Measurements from ENCODE around the gene DIS3L2. TPM values are rescaled to one million over a fixed set of nuclear protein-coding genes. Genes with fewer than 3 reads are reported as not detected.
"Not testable (repeated sequence)": the region's sequence is repeated elsewhere in the genome, so short reads cannot be mapped to it uniquely, and the experiment has no call there.

Gene DIS3L2
- total RNA-seq, 1 experiment from 2014 or later = 28.5 TPM

GRCh38 chr2:232384466-232384865 lies 423.0 kb downstream of the DIS3L2 start (continued):
- TF ChIP-seq ATF6 (CRISPR knock-in tag; IDR thresholded peaks at IDR 0.05) = no peak
- no peak for TF ChIP-seq CDX4 (CRISPR knock-in tag; IDR thresholded peaks at IDR 0.05; ENCODE audit: borderline replicate concordance)

GRCh38 chr2:232385058-232385457 lies 423.5 kb downstream of the DIS3L2 start:
- H3K4me3 Mint-ChIP-seq; POLR2A ChIA-PET; H3K9me3 Mint-ChIP-seq; H3K27ac Mint-ChIP-seq; DNase-seq (ENCODE audit: low spot score); H3K36me3 Mint-ChIP-seq; ATAC-seq: not testable (repeated sequence)
- Mint-ChIP-seq H3K27me3 (ENCODE audit: low read depth) (peaks cover 79% of the 10 kb centered on the region), H3K4me1 (peaks cover 19% of the 10 kb centered on the region)
- CTCF ChIA-PET = interaction anchor here (1.0 to 3.0 kb wide), 6 partner anchors 10 to 137 kb away, joined by 3 to 25 read pairs (median 5); no protein-coding TSS in a partner anchor

GRCh38 chr2:232385660-232386489 lies 424.4 kb downstream of the DIS3L2 start:
- no peaks in the 10 kb centered on the region for H3K9me3 Mint-ChIP-seq

More at GRCh38 chr2:232385660-232386489, 424.4 kb downstream of the DIS3L2 start:
- H3K27ac Mint-ChIP-seq = no peak overlapping the region
- TF ChIP-seq IRF2 (CRISPR knock-in tag; IDR thresholded peaks at IDR 0.05; ENCODE audit: borderline replicate concordance, low read depth) = no peak
- no peak for TF ChIP-seq NFYB (CRISPR knock-in tag; conservative IDR thresholded peaks at IDR 0.05; ENCODE audit: low read depth)
- no peak for TF ChIP-seq AFF4 (CRISPR knock-in tag; IDR thresholded peaks at IDR 0.05; ENCODE audit: borderline replicate concordance)
- no peak for TF ChIP-seq NR3C1 (CRISPR knock-in tag; conservative IDR thresholded peaks at IDR 0.05; ENCODE audit: low read depth)
- TF ChIP-seq TCF7 (CRISPR knock-in tag; IDR thresholded peaks at IDR 0.05; ENCODE audit: low read depth) = no peak
- no peak for TF ChIP-seq ETV6 (CRISPR knock-in tag; IDR thresholded peaks at IDR 0.05)
- no peak for TF ChIP-seq FOXP1 (CRISPR knock-in tag; IDR thresholded peaks at IDR 0.05; ENCODE audit: borderline replicate concordance)
- no peak for TF ChIP-seq TEAD1 (CRISPR knock-in tag; IDR thresholded peaks at IDR 0.05)
- TF ChIP-seq PREB (CRISPR knock-in tag; IDR thresholded peaks at IDR 0.05; ENCODE audit: borderline replicate concordance) = no peak
- no peak for TF ChIP-seq USF1 (CRISPR knock-in tag; IDR thresholded peaks at IDR 0.05)
- no peak for TF ChIP-seq MYBL2 (CRISPR knock-in tag; IDR thresholded peaks at IDR 0.05)
- TF ChIP-seq TEAD4 (CRISPR knock-in tag; IDR thresholded peaks at IDR 0.05) = no peak
- peaks cover 19% of the 10 kb centered on the region for H3K4me1 Mint-ChIP-seq
- DNase-seq (ENCODE audit: low spot score) = no peak
- ChIA-PET CTCF (interaction anchor here (0.8 to 3.0 kb wide), 10 partner anchors 11 to 138 kb away, joined by 3 to 25 read pairs (median 3); no protein-coding TSS in a partner anchor), POLR2A (no interaction called here)
- peak overlapping the region; percentile 68 for H3K4me3 Mint-ChIP-seq
- H3K36me3 Mint-ChIP-seq = no peaks in the 10 kb centered on the region; the same call in 1 of the 2 replicates
- ATAC-seq = no peak
- H3K27me3 Mint-ChIP-seq (ENCODE audit: low read depth) = peaks cover 87% of the 10 kb centered on the region

Measured in WTC11 (cell line).